ENCODE results near the gene SLC39A11.
"Not testable (repeated sequence)": the region's sequence is repeated elsewhere in the genome, so short reads cannot be mapped to it uniquely, and the experiment has no call there.

Gene SLC39A11

DNA sequence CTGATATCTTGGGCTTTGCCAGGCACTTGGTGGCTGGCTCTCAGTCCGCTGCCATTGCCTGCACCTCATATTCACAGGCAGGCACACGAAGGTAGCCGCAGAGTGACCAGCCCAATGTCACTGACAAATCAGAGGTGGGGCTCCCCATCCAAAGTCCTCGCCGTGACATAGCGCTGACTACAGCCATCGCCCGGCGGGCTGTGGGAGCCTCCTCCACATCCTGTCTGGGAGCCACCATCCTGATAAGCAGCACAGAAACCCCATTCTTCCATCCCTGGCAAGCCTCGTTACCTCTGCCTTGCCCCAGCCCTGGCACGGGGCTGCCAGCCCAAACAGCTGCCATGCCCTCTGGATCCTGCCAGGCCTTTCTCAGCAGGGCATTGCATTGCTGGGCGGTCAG, 437.8 kb downstream of the SLC39A11 start:
- DNase-seq = no peak
- ATAC-seq = no peak

GRCh38 chr17:72651988-72652387, 440.5 kb downstream of the SLC39A11 start:
- ATAC-seq (no peak), DNase-seq (no peak)

GRCh38 chr17:72648702-72649101, 443.8 kb downstream of the SLC39A11 start:
- ATAC-seq (no peak), DNase-seq (no peak)

DNA sequence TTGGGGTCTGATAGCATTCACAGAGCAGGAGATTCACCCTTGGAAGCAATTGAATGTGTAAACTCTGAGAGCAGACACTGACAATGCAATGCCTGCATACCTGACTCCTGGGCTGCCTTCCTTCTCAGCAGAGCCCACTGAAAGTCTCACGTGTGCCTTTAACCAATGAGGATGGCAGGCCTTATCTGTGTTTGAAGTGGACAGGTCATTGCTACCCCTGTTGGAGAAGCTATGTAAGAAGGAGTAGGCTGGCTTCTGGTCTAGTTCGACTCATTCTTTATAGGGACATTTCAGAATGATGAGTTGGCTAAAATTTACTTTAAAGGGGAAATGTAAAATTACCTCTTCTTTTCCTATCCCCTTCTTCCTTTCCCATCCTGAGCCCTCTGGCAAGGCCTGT, 446.3 kb downstream of the SLC39A11 start:
- DNase-seq (no peak), ATAC-seq (no peak)

- no peak for ATAC-seq
- no peak for DNase-seq
These were observed 448.0 kb downstream of the SLC39A11 start for GRCh38 chr17:72644492-72644891.

DNA sequence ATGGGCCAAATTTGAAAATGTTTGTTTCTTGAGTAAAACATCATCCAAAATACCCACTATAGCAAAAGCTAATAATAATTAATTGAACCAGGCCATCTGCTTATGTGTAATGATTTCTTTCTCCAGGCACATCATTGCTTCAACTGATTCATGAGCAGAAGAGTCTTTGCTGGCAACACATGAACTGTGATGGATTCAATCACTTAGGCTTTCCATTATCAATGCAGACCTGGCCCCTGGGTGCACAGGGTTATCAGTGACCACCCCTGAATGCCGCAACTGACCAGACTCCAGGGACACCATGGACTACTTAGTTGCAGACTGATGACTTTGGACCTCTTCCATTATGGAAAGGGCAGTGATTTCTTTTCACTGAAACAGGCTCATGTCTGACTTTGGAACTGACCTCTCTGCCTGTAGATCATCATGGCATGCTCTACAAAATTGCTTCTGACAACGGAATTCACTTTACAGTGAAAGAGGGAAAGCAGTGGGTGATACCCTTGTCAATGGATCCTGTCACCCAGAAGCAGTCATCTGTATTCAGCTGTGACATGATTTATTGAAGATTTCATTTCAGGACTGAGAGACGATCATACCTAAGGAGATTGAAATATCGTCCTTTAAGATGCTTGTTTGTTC, 448.8 kb downstream of the SLC39A11 start:
- no peak for ATAC-seq

DNA sequence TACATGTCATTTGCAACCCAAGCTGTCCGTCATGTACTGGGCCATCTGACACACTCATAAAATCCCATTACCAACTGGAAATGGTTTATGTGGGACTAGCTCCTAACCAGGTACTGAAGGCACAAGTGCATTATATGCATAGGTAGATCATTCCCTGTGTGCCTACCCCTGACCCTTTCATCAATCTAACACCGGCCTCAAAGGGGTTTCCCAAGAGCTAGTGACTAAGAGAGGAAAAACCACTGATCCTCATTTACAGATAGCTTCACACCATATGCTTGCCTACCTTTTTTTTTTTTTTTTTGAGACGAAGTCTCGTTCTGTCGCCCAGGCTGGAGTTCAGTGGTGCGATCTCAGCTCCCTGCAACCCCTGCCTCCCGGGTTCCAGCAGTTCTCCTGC, 449.8 kb downstream of the SLC39A11 start:
- DNase-seq (no peak), ATAC-seq (peak; percentile 49)

More for the DNA sequence above, 448.8 kb downstream of the SLC39A11 start:
- DNase-seq = no peak

DNA sequence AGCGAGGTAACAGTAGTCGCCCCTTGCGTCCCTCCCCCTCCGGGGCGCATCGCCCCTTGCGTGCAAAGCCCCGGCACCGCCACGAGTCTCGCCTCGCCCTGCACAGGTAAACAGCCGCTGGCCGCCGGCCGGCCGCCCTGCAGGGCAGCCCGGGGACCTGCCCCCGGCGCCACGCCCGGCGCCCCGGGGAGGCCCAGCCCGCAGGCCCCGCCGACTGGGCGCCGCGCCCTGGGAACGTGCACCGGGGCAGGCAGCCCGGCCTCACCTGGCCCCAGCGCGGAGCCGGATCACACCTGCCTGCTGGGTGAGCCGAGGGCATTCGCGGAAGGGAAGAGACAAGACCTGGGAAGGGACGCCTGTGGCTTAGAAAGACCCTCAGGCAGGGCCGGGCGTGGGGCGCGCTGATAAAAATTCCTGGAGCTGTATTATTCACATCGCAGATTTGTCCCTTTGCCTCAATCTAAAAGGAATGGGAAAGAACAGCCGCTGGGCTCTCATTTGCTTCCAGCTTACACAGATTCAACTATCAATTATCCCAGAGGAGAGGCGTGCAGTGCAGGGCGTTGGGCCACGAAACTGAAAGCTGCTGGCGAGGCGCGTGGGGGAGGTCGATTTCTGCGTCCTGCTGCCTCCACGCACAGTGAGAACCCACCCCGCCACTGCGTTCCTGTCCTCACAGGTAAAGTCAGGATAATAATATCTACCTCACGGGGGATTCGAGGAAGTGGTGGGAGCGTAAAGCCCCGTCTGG, 451.9 kb downstream of the SLC39A11 start:
- ATAC-seq (no peak), DNase-seq (no peak)

GRCh38 chr17:72639711-72640110, 452.8 kb downstream of the SLC39A11 start:
- ATAC-seq (no peak), DNase-seq (no peak)

- not testable (repeated sequence) for ATAC-seq, DNase-seq
These were observed 453.6 kb downstream of the SLC39A11 start for GRCh38 chr17:72638932-72639331.

DNA sequence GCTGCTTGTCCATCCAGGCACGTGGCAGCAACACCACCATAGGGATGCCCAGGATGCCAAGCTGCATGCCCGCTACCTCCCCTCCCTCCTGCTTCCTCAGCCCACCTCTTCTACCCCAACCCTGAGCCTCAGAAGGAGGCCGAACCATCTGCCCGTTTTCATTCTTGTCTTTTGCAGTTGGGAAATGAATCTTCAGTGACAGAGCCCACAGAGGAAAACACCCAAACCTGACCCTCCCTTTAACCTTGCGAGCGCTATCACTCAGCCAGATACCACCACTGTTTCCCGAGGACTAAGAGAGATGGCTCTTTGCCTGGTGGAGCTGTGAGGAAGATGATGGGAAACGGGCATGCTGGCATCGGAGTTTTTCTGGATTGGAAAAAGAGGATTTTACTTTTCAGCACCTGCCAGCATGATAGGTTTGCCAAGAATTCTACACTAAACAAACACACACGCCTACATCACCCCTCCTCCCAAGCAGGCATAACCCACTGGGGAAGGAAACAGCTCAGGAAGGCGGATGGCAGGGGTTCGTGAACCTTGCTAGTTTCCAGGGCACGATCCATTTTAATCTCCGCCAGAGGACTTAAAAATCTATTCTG, 457.4 kb downstream of the SLC39A11 start:
- no peak for ATAC-seq
- no peak for DNase-seq

- DNase-seq = no peak
- no peak for ATAC-seq
These were observed 457.9 kb downstream of the SLC39A11 start for GRCh38 chr17:72634621-72635020.

- DNase-seq = no peak
- ATAC-seq = no peak
These were observed 460.4 kb downstream of the SLC39A11 start for GRCh38 chr17:72631949-72632684.

- ATAC-seq (no peak), DNase-seq (no peak)
These were observed 460.9 kb downstream of the SLC39A11 start for GRCh38 chr17:72631568-72631948.

DNA sequence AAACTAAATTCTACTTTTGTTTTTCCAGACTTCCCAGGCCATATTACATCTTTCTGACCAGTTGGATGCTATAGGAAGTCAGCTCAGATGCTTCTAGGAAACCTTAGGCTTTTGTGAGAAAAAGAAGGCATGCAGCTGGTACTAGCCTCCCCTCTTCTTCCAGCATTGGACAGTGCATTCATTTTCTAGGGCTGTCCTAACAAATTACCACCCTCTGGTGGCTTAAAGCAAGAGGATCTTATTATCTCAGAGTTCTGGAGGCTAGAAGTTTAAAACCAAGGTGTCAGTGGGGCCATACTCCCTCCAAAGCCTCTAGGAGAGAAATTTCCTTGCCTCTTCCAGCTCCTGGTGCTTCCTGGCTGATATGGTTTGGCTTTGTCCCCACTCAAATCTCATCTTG, 467.8 kb downstream of the SLC39A11 start:
- DNase-seq (no peak), ATAC-seq (no peak)

DNA sequence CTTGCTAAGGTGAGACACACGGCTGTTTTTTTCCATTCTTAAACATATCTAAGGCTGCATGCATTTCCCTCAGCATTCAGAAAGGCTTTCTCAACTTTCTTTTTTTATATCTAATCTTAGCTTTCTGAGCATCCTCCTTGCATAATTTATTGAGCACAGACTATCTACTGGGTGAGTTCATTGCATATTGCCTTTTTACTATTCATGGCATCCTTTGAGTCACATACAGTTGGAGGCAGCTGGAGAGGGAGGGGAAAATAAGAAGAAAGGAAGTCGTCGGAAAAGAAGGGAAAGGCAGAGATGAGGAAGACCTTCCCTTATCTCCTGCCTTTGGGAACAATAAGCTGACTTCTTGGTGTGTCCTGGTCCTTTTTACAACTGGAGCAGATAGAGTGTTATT, 468.3 kb downstream of the SLC39A11 start:
- DNase-seq (no peak), ATAC-seq (no peak)

GRCh38 chr17:72622661-72623433, 469.6 kb downstream of the SLC39A11 start:
- DNase-seq = no peak
- ATAC-seq = no peak

GRCh38 chr17:72619976-72620650, 472.4 kb downstream of the SLC39A11 start:
- DNase-seq (no peak), ATAC-seq (no peak)

DNA sequence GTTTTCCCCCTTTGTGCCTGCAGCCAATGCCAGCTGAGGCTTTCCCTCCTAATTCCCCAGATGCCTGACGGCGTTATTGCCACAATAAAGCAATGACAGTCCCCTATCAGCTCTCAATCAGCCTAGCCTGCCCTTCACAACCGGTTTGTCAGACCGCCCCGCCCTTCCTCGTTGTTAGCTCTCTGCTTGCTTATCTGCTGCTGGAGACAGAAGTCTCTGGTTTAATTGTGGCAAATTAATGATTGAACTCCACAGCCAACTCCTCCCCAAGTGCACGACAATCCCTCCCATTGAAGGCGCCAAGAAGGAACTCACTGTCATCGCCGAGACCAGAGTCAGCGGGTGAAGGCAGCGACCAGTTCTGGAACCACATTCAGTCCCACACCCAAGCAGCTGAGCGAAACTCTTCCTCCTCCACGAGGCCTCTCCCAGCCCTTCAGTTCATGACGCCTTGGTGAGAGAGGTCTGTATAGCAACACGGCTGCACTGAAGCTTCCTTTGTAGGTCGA, 474.4 kb downstream of the SLC39A11 start:
- ATAC-seq = peak; percentile 59

DNA sequence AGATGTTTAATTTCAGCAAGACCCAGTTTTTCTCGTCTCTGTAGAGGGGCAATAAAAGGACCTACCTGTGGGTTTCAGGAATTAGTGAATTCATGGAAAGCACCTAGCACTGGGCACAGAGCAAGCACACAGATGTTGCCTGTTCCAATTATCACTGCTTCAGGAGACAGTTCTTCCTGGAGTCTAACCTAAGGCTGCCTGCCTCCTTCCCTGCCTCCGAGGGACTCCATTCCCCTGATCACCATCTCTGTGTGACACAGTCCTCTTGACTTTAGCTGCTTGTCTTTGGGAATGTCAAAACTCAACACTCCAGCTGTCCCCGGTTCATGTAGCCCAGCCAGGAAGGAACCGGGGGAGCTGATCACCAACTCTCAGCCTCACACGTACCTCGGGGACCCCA, 474.9 kb downstream of the SLC39A11 start:
- DNase-seq (no peak), ATAC-seq (peak; percentile 6)

More for the DNA sequence above, 474.4 kb downstream of the SLC39A11 start:
- DNase-seq = peak; percentile 12

- DNase-seq = no peak
These were observed 476.0 kb downstream of the SLC39A11 start for GRCh38 chr17:72616447-72616846.

More at GRCh38 chr17:72616447-72616846, 476.0 kb downstream of the SLC39A11 start:
- ATAC-seq = no peak
